NCI-H1048 (cell line): ENCODE data around the gene KCNK18.

Experiments
- DNase-seq: peaks from one replicate; lab custom pipeline; 2025; lab: John Stamatoyannopoulos, UW

Gene KCNK18

DNA sequence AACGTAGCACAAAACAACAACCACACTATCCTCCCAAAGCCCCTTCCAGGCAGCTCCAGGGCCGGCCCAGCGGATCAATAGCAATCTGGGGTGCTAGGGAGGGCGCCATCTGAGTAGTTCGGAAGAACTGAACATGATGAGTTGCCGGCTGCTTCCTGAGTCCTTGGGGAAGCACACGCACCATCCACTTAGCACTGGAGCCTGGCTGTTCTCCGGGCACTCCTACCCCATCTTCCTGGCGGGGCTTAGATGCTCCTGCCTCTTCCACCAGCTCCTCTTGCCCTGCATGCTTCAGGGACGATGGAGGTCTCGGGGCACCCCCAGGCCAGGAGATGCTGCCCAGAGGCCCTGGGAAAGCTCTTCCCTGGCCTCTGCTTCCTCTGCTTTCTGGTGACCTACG lies at the start of gene KCNK18:
Gene KCNK18, plus strand, starts transcription at position 301 of the 400 bp plus-strand sequence. Its CDS starts 0 bp downstream, at position 301.
- DNase-seq, result no peak

DNA sequence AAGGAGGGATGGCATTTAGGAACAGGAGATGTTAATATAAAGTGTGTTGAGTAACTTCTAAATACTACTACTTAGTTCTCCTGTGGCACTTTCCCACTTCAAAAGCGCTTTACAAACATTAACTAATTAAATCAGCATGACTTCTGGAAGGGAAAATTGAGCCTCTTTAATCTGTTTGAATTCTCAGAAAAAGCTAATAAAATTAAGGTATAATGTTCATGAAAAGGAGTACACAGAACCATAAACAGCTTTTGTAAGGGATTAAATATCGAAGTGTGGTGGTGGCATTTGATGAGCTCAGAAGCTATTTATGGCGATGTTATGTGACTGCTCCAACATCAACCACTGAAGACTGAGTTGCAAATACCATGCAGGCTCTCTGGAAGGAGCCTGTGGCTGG lies 49.0 kb upstream of the KCNK18 start:
- no peak for DNase-seq

DNA sequence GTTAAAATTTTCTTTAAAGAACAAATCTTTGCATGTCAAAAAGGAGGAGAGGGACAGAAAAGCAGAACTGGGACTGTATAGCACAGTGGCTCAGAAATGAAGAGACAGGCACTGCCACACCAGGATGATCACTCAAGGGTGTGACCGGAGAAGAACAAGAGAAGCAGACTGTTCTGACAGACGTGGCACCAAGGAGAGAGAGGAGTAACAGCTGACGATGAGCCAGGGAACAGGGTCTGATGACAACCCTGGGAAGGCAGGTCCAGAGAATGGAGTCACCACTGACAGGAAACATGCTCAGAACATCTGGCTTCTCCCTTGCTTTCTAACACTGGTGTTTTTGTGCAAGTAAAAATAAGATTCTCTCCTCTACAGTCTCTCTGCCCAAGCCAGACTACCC lies 44.6 kb upstream of the KCNK18 start:
- DNase-seq, result no peak

GRCh38 chr10:117158297-117158696 lies 39.0 kb upstream of the KCNK18 start:
- no peak for DNase-seq

- no peak for DNase-seq
Measured at GRCh38 chr10:117159390-117159789, 37.9 kb upstream of the KCNK18 start.

DNA sequence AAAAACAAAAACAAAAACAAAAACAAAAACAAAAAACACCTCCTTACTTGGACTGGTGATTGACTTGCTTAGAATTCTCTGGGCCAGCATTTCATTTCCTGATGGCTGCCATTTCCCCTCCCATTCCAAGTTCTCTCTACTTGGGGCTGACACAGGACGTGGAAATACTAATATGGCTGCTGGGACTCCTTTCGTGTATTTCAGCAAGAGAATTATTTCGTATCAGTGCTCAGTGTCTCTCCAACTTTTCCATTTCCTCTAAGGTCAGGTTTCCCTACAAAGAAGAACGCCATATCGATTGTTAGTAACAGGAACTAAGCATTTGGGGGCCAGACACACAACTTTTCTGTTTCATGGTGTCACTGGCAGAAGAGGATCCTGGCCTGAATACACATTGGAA lies 36.7 kb upstream of the KCNK18 start:
- DNase-seq, result no peak

DNA sequence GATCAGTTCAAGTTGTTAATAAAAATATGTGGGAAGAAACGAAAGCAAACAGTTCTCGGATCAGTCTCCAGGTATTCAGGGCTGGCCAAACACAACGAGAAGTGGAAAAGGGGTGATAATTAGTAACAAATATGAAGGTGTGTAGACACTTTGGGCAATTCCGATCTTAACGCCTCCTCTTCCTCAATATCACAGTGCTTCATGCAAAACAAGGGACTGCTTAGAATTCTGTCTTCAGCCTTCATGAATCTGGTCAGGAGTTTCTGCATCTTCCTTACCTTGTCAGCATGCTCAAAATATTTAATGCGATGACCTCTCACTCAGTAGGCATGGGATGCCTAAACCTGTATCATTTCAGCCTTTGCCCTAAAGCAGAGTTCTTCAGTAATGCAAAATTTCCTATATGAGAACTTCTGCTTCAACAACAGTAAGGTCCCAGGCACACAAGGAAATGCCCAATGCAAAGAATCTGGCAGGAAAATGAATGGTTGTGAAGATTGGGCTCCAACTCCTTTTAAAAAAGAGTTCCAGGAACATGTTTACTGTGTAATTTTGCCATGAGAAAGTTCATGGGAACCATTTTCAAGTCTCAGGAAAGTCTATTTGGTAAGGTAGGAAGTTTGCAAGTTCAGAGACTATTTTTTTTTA lies 35.8 kb upstream of the KCNK18 start:
- no peak for DNase-seq

GRCh38 chr10:117162093-117163060 lies 34.9 kb upstream of the KCNK18 start:
- no peak for DNase-seq

- no peak for DNase-seq
Measured at GRCh38 chr10:117163061-117163953, 34.0 kb upstream of the KCNK18 start.

DNA sequence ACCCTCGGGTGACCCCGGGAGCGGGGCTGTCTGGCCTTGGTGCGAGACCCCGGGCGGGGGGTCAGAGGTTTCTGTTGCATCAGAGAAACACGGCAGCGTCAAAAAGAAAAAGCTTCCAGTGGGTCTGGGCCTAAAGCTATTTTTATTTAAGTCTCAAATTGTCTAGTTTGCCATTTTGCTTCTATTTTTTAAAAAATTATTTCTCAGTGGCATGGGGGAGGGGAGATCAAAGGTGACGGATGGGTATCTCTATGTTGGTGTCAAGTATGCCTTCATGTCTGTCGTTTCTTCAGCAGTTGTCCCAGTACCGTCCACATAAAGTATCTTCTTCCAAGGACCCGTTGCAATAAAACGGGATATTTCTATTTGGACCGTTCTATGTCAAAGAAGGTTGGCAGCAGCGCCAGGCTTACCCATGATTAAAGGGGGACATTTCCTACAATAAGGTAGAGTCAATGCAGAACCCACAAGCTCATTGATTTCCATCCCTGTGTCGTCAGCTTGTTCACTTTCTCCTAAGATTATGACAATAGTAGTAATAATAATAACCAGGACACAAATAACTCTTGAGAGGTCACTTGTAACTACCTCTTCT lies 33.2 kb upstream of the KCNK18 start:
- DNase-seq, result no peak

DNA sequence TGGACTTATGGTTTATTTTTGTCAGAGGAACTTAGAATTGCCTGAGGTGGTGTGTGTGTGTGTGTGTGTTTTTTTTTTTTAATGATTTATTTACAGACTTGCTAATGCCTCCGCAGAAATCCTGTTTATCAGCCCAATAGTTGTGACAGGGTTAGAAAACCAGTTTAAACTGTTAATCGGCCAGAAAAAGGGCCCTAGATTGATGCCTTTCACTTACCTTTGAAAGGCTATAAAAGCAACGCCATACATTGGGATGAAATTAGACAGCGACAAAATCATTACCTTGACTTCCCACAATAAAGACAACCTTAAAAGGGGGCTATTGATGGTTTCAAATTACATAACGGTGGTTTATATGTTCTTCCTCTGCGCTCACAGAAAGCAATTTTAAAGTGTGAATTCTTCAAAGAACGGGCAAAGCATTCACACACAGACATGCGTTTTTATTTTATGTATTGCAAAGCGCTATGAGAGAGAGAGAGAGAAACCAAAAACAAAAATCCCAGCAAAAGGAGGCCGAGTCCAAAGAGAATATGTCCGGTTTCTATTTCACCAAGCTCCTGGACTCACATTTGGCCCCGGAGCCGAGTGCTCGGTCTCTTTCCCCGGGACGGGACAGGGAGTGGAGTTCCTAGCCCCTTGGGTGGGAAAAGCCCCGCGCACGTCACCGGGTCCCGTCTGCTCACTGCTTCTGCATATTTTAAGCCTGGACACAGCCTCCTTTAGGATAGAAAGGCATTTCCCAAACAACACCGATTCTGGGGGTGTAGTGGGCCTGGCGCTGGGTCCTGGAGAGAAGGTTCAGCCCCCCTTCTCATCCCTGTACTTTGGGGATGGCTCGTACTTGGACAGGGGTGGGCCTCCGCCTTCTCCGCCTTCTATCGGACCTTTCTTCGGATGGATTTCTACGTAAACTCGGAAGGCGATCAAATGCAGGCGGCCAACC lies 32.4 kb upstream of the KCNK18 start:
- DNase-seq, result no peak

- no peak for DNase-seq
Measured at GRCh38 chr10:117165538-117166417, 31.5 kb upstream of the KCNK18 start.

DNA sequence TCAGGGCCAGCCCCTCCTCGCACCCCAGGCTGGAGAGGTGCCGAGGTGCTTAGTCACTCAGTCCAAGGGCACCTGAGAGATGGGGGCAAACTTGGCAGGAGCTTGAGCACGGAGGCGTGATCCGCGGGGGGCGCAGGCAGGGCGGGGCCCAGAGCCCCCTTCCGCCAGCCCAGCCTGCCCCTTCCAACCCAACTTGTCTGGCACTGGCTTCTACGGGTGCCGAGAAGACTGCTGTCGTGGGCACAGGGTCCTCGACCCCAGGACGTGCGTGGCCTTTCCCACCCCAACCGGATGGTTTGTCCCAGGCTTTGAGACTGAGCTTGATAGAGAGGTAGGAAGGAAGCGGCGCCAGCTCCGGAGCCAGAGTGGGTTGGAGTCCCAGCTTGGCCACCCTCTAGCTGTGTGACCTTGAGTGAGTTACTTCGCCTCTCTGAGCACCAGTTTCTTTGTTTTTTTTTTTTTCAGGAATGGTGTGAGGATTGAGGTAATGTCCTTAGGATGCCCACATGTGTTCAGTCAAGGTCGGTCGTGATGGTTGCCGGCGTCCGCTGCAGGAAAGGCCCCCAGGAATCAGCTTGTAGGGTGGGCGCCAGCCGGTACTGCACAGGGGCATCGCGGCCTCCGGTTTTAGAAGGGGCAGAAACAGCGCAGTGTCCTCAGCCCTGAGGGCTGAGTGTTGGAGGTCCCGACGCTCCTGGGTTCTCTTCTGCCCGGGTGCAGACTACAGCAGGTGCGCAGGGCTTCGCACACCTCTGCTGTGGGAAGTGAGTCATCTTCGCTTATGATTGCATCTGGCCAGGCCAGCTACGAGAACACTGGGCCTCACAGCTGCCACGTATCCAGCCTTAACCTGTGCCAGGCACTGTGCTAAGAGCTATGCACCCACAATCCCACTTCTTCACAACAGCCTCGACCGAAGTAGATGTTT lies 30.6 kb upstream of the KCNK18 start:
- DNase-seq, result no peak

DNA sequence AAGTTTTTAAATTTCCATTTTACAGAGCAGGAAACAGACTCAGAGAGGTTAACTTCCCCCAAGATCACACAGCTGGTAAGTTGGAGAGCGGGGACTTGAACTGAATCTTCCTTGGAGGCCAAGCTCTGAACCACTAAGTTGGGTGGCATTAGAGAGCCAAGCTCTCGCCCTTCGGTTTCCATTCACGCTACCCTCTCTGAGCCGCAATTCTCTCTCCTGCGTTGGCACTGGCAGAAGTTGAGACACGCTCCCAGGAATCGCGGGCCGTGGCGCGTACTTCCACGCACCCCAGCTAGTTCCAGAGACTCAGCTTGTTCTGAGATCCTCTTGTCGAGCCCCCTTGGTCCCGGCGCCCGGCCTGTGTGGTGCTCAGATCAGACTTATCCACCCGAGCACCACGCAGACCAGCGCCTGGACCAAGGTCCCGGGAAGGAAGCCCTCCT lies 29.9 kb upstream of the KCNK18 start:
- no peak for DNase-seq

GRCh38 chr10:117167789-117168674 lies 29.3 kb upstream of the KCNK18 start:
- DNase-seq, result no peak

GRCh38 chr10:117168729-117169128 lies 28.6 kb upstream of the KCNK18 start:
- no peak for DNase-seq

DNA sequence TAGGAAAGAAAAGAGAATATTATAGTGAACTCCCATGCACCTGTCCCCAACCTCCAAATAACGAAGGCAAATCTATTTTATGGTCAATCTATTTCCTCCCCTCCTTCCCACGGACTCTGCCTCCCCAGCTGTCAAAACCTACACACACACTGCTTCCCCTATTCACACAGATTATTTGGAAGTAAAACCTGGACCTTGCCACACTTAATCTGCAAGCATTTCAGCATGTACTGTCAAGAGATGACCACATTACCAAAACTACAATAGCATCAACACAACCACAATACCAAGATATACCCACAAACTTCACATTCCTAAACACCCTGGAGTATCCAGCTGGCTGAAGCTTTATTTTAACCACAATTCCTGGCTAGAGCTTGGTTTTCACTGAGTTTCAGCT lies 27.8 kb upstream of the KCNK18 start:
- no peak for DNase-seq
